ENCODE measurements around the gene GSTM1.
"Not testable (repeated sequence)": the region's sequence is repeated elsewhere in the genome, so short reads cannot be mapped to it uniquely, and the experiment has no call there.

Gene GSTM1

DNA sequence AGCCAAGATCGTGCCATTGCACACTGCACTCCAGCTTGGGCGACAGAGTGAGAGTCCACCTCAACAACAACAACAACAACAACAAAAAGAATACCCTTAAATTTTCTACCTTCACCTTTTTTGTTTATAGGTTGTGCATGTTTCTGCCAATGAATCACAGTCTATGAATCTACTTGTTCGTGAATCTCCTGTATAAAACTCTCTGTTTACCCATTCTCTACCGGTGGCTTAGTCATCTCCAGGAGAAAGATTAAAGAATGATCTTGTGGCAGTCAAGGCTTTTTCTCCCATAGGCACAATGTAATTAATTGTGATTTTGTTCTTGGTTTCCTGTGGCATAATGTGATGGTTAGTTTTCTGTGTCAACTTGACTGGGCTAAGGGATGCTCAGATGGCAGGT lies 10.2 kb downstream of the GSTM1 start:
- DNase-seq (ENCODE audit: low read depth in 2 of 2) = not testable (repeated sequence)

DNA sequence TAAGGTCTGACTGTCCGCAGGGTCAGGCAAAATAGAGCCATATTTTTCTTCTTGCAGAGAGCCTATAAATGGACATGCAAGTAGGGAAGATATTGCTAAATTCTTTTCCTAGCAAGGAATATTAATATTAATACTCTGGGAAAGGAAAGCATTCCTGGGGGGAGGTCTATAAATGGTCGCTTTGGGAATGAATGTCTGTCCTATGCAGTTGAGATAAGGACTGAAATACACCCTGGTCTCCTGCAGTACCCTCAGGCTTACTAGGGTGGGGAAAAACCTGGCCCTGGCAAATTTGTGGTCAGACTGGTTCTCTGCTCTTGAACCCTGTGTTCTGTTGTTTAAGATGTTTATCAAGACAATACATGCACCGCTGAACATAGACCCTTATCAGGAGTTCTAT lies 15.3 kb downstream of the GSTM1 start:
- not testable (repeated sequence) for DNase-seq (ENCODE audit: low read depth in 2 of 2)

DNA sequence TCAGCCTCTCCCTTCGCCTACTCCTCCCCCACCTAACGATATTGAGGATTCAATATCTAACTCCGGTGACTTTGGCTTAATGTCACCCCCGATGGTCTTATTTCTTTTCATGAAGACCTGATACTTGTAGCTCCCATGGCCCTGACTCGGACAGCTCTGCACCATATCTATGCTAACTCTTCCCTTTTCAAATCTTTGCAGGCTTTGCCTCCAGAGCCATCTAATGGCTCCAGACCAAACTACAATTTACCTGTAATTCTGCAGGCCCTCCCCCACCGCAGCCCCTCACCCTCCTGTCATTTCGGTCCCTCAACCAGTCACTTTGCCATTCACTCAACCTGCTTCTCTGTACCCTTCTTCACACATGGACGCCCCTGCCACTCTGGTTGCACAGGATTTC lies 16.6 kb downstream of the GSTM1 start:
- no peak for DNase-seq (ENCODE audit: low read depth in 2 of 2)

DNA sequence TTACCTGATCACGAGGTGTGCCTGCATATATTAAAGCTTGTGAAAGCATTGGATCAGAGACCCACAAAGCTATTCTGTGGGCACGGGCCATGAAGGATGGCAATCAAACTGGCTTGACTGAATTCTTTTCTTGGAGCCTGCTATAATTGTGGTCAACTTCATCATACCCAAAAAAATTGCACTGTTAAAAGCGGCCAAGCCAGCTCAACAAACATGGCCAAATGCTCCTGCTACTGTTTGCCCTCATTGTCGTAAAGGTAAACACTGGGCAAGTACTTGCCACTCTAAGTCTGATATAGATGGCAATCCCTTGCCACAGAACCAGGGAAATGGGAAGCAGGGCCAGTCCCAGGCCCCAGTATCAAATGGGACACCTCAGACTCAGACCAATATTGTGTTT lies 17.8 kb downstream of the GSTM1 start:
- DNase-seq (ENCODE audit: low read depth in 2 of 2) = no peak

DNA sequence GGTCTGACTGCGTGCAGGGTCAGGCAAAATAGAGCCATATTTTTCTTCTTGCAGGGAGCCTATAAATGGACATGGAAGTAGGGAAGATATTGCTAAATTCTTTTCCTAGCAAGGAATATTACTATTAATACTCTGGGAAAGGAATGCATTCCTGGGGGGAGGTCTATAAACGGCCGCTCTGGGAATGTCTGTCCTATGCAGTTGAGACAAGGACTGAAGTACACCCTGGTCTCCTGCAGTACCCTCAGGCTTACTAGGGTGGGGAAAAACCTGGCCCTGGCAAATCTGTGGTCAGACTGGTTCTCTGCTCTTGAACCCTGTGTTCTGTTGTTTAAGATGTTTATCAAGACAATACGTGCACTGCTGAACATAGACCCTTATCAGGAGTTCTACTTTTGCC lies 21.3 kb downstream of the GSTM1 start:
- not testable (repeated sequence) for DNase-seq (ENCODE audit: low read depth in 2 of 2)

DNA sequence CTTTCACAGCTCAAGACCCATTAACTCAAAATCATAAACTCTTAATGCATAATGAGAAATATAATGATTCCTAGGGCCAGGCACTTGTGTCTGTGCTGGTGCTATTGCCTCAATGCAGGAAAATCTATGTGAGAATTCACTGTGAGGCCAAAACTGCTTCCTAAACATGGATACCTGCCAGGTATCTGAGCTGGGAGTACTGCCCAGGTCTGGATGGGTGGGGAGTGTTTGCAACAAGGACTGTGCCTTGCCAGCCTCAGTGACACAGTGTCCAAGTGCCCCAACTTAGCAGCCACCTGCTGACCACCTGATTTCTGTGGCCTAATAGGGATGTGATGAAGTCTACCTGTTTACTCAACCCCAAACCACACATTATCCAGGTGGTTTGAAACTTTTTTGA lies 22.2 kb downstream of the GSTM1 start:
- not testable (repeated sequence) for DNase-seq (ENCODE audit: low read depth in 2 of 2)

DNA sequence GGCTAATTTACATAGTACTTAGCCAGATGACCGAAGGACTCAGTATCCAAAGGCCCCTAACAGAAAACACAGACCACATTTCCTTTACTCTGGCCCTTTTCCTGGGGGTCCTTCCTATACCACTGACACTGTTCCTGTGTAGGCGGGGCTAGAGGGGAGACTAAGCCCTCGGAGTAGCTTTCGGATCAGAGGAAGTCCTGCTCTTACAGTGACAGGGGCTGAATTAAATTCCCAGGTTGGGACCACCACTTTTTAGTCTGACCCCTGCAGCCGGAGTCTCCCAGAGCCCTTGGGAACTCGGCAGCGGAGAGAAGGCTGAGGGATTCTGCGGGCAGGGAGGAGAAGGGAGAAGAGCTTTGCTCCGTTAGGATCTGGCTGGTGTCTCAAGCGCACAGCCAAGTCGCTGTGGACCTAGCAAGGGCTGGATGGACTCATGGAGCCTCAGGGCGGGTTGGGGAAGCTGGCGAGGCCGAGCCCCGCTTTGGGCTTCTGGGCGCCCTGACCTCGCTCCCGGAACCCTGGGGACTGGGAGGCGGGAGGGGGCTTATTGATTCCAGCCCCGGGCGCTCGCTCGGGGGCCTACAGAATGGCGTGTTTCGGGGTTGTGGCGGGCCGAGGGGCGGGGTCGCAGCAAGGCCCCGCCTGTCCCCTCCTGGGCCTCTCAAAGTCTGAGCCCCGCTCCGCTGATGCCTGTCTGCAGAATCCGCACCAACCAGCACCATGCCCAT lies 24.1 kb downstream of the GSTM1 start, which contains the start of gene GSTM5:
Gene GSTM5 (plus strand): TSS at position 659 of the 728 bp plus-strand sequence. CDS start 62 bp downstream, at position 721.
- not testable (repeated sequence) for DNase-seq (ENCODE audit: low read depth in 2 of 2)

DNA sequence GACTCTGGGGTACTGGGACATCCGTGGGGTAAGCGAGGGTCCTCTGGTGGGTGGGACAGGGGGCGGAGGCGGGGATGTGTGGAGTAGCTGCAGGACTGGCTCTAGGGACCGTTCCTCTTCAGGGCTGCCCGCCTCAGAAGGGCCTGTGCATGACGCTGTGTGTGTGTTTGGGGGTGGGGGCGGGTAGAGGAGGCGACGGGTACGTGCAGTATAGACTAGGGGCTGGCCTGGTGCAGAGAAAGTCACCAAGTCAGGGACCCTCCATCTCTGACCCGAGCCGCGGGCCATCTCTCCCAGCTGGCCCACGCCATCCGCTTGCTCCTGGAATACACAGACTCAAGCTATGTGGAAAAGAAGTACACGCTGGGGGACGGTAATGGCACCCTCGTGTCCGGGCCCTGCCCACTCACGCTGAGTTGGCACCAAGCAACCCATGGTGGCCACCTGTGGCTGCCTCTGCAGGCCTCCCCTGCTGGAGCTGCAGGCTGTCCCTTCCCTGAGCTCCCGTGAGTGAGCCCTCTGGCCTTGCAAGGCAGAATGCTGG lies 24.8 kb downstream of the GSTM1 start:
- no peak for DNase-seq (ENCODE audit: low read depth in 2 of 2)

DNA sequence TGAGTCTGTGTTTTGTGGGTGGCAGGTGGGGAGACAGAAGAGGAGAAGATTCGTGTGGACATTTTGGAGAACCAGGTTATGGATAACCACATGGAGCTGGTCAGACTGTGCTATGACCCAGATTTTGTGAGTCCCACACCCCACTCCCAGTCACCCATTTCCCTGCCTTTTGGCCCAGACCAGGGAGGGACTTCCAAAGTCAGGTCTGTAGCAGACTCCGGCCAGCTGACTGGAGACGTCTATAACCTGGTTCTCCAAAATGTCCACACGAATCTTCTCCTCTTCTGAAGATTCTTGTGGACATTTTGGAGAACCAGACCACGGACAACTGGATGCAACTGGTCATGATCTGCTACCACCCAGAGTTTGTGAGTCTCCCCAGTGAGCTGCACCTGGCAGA lies 26.0 kb downstream of the GSTM1 start:
- DNase-seq (ENCODE audit: low read depth in 2 of 2) = no peak

DNA sequence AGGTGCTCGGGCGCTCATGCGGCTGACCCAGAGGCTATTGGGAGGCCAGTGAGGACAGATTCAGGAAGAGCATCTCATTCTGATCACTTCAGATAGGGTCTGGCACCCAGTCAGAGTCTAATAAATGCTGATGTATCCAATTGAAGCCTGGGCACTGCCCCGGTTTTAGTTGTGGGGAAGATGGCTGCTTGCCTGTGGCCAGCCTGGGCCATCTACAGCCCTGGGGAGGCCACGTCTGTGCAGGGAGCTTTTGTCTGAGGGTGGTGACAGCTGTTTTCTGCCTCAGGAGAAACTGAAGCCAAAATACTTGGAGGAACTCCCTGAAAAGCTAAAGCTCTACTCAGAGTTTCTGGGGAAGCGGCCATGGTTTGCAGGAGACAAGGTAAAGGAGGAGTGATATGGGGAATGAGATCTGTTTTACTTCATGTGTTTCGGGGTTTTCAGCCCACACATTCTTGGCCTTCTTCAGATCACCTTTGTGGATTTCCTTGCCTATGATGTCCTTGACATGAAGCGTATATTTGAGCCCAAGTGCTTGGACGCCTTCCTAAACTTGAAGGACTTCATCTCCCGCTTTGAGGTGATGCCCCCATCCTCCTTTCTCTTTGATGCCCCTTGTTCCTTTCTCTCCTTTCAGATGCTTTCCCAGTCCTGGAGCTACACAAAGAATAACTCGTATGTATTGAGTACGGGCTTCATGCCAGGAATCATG lies 27.2 kb downstream of the GSTM1 start:
- DNase-seq (ENCODE audit: low read depth in 2 of 2) = no peak

DNA sequence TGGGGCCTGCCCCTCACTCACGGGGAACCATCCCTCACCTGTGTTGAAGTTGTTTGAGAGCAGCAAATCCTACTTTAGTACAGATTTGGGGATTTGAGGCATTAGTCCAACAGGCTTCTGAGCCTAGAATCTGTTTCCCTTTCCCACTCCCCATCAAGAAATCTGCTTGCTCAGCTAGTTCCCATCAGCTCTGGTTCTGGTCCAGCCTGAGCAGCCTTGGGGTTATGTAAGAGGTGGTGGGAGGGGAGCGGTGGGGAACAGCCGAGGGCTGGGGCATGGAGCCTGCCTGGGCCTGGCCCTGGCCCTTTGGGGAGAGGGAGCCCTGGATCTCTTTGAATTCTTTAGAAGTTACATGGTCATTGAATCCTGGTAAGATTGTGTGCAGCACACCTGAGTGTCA lies 28.5 kb downstream of the GSTM1 start:
- no peak for DNase-seq (ENCODE audit: low read depth in 2 of 2)

DNA sequence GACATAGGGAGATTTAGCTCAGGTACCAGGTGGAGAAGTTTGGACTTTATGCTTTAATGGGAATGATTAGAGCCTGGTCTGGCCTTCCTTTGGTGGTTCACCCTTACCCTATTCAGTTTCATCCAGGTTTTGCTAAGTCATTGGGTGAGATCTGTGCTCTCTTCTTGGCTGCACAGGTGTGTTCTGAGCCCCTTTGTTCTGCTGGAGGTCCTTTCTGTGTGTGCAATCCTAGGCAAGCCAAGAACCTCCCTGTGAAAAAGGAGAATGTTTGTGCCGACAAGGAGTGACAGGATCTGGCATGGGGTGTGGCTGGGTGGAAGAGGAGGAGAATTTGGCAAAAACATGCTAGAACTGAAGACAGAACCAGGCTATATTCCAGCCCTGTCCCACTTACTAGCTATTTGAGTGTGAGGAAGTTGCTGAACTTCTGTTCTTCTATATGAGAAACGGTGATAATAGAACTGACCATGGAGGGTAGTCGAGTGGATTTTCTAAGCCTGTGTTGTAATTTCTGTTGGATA lies 29.0 kb downstream of the GSTM1 start:
- DNase-seq (ENCODE audit: low read depth in 2 of 2) = no peak

DNA sequence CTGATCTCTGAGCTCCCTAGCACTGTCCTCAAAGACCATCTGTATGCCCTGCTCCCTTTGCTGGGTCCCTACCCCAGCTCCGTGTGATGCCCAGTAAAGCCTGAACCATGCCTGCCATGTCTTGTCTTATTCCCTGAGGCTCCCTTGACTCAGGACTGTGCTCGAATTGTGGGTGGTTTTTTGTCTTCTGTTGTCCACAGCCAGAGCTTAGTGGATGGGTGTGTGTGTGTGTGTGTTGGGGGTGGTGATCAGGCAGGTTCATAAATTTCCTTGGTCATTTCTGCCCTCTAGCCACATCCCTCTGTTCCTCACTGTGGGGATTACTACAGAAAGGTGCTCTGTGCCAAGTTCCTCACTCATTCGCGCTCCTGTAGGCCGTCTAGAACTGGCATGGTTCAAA lies 30.1 kb downstream of the GSTM1 start:
- DNase-seq (ENCODE audit: low read depth in 2 of 2) = no peak

DNA sequence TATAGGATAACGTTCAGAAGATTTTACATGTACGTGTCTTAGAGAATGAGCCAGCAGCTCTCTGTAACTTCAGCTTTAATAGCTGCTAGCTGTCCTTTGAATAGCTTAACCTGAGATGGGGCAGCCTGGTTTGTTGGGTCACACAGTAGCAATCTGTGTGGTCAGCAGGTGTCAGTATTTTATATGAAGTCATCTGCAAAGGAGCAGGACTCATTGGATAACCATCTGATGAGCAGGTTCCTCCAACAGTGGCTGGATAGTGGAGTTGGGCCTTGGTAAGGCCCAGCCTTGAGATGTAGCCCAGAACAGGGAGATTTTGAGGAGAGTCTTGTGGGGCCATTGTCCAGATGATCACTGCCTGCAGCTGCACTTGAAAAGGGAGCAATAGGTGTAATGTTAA lies 30.9 kb downstream of the GSTM1 start:
- DNase-seq (ENCODE audit: low read depth in 2 of 2) = no peak

DNA sequence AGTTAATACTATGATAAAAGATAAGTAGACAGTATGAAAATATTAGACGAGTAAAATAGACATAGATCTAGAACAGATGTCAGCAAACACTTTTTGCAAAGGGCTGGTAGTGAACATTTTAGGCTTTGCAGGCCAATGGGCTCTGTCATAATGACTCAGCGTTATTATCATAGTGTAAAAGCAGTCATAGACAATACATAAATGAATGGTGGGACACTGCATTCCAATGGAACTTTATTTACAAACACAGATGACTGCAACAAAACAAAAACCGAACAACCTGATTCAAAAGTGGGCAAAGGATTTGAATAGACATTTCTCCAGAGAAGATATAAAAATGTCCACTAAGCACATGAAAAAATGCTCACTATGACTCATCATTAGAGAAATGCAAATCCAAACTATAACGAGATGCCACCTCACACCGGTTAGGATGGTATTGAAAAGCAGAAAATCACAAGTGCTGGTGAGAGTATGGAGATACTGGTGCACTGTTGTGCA lies 31.8 kb downstream of the GSTM1 start:
- no peak for DNase-seq (ENCODE audit: low read depth in 2 of 2)

DNA sequence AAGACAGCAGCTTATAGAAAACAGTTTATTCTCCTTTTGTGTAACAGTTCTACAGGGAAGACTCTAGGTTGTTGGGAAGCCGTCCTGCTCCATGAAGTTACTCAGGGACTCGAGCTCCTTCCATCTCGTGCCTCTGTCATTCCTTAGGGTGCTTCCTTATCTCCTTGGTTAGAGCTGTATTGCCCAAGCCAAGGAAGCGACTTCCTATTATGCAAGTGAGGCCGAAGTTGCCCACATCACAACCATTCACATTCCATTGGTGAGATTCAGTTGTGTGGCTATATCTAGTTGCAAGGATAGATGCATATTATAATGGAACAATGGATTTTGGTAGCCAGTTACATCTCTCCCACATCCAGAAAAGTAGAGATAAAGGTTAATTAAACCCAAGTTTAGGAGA lies 33.4 kb downstream of the GSTM1 start:
- DNase-seq (ENCODE audit: low read depth in 2 of 2) = no peak

DNA sequence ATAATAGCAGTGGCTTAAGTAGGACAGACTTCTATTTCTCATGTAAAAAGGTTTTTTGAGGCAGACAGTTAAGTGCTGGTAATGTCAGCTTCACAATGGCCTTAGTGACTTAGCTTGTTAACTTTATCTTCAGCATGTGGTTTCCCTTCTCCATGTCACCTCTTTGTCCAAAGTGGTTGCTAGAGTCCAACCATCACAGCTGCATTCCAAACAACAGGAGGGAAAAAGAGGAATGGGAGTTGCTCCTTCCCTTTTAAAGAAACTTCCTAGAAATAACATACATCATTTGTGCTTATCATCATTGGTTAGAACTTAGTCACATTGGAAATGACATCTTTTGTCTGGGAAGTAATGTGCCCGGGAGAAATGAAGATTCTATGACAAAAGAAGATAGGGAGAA lies 34.4 kb downstream of the GSTM1 start:
- DNase-seq (ENCODE audit: low read depth in 2 of 2) = no peak

DNA sequence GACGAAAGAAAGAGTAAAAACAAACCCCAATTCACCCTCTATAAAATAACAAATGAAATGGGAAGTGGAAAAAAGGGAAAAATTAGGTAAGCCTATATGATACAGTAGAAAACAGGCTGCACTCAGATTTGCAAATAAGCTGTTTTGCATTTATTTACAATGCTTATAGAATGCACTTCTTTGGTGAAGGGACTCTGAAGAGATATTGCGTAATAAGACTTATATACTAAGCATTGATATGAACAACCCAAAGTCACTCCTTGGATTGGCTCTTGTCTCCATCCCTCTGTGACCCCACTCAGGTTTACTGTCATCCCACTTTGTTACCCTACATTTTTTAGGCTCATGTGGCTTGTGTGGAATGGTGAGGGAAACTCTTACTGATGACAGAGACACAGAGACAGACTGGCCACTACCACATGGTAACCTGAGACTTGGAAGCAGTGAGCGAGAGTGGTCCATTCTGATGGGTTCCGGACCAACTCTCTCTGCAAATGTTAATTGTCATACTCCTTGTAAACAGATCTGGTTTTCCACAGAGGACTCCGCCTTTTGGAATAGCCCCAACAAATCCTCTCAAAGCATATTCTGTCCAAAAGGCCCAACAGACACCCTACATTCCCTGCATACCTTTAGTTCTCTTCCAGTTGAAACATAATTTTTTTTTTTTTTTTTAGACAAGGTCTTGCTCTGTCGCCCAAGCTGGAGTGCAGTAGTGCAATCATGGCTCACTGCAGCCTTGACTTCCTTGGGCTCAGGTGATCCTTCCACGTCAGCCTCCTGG lies 35.5 kb downstream of the GSTM1 start:
- DNase-seq (ENCODE audit: low read depth in 2 of 2) = no peak

DNA sequence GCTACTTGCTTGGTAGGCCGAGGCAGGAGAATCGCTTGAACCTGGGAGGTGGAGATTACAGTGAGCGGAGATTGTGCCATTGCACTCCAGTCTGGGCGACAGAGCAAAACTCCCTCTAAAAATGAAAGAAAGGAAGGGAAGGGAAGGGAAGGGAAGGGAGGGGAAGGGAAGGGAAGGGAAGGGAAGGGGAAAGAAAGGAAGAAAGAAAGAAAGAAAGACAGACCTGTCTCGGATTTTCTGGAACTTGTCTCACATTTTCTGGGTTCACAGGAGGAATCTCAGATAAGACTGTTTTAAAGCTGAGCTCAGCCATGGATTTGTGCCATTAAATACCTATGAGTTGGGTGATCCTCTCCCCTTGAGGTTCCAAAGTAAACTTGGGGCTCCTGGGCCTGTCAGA lies 37.3 kb downstream of the GSTM1 start:
- DNase-seq (ENCODE audit: low read depth in 2 of 2) = no peak

DNA sequence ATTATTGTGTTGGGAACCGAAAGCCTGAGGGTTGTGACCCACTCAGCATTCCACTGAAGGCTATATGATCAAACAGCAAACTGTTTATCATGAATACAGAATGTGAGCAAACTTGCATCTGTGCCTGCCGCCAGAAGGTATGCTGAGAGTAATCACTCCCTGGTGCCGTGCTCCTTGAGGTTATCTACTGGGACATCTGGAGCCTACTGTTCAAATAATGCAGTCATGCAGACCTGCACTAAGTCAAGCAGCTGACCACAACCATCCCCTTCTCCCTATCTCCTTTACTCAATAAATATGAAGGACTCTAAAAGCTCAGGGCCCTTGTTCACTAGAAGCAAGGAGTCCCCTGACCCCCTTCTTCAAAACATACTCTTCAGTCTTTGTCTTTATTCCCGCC lies 37.9 kb downstream of the GSTM1 start:
- DNase-seq (ENCODE audit: low read depth in 2 of 2) = no peak

DNA sequence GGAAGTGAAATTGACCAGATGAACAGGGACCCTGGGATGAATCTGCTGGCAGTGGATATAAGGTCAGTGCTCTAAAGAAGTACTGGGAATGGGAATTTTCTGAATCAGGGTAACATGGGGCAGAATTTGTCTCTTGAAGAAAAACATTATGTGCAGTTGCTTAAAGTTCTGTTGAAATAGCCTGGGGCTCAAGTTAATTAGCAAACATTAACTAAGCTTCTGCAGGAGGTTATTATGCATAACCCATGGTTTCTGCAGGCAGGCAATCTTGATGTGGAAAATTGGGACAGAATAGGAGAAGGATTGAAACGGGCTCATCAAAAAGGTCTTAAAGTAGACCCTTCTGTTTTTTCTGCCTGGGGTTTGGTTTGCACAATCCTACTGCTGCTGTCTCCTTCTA lies 38.4 kb downstream of the GSTM1 start:
- no peak for DNase-seq (ENCODE audit: low read depth in 2 of 2)
